HG03066 (cell line): ENCODE results near the gene LPCAT1.
"Not testable (repeated sequence)": the region's sequence is repeated elsewhere in the genome, so short reads cannot be mapped to it uniquely, and the experiment has no call there.

ENCODE experiments used
- ATAC-seq: cut with Tn5 transposase; IDR thresholded peaks from one replicate; pipeline ENCODE4 v1.9.1; 2021; ENCODE audit warnings: low read depth; ENCODE audit not compliant: unreplicated experiment

The LPCAT1 gene, protein sequence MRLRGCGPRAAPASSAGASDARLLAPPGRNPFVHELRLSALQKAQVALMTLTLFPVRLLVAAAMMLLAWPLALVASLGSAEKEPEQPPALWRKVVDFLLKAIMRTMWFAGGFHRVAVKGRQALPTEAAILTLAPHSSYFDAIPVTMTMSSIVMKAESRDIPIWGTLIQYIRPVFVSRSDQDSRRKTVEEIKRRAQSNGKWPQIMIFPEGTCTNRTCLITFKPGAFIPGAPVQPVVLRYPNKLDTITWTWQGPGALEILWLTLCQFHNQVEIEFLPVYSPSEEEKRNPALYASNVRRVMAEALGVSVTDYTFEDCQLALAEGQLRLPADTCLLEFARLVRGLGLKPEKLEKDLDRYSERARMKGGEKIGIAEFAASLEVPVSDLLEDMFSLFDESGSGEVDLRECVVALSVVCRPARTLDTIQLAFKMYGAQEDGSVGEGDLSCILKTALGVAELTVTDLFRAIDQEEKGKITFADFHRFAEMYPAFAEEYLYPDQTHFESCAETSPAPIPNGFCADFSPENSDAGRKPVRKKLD

DNA sequence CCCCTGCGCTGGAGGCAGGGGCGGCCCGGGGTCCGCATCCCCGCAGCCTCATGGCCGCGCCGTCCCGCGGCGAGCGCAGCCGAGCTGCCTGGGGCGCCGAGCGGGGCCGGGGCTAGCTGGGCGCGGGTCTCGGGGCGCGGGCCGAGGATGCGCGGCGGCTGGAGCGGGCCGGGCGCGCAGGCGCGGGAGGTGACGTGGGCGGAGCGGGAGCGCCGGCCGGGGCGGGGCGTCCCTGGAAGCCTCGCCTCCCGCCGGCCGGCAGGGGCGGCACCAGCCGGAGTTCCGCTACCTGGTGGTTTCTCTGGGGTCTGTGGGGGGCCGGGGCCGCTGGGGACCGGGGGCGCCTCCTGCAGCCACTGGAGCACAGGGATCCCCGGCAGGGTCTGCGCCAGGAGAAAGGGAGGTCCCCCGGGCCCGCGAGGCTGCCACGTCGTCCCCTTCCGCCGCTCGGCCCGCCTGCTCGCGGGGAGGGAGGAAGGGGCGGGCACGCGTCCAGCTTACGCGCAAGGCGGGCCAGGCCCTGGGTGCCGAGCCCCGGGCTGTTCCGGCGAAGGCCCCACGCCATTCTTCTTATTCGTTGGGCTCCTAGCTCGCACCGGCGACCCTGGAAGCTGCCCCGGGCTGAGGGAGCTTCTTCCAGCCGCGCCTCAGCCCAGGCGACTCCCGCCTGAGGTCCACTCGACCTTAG, at the start of gene LPCAT1:
LPCAT1 (minus strand) TSS at position 168 of the 688 bp plus-strand sequence; CDS start at position 52, 116 bp downstream.
- ATAC-seq: peak; percentile 77

DNA sequence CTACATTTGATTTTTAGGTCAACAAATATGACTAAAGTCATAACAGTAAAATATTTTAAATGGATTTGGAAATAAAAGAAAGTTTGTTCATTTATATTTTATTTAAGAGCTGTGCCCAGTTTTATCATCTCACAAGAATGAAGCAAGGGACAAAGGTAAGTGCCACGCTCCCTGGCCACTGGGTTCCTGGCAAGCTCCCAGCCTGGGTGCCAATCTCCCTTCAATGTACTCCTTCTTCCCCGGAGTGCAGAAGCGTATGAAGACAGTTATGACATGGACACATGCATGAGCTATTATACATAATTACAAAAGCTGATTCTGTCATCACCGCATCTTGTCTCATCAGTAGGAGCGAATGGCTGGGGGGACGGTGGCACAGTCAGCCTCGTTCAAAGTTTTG, 48.1 kb upstream of the LPCAT1 start:
- ATAC-seq: not testable (repeated sequence)

DNA sequence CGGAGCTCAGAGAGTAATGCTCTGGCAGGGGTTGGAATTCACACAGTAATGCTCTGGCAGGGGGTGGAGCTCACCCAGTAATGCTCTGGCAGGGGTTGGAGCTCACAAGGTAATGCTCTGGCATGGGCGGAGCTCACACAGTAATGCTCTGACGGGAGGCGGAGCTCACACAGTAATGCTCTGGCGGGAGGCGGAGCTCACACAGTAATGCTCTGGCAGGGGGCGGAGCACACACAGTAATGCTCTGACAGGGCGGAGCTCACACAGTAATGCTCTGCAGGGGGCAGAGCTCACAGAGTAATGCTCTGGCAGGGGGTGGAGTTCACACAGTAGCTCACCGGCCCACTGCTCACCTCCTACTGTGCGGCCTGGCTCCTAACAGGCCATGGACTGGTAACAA, 47.2 kb upstream of the LPCAT1 start:
- ATAC-seq: no peak

DNA sequence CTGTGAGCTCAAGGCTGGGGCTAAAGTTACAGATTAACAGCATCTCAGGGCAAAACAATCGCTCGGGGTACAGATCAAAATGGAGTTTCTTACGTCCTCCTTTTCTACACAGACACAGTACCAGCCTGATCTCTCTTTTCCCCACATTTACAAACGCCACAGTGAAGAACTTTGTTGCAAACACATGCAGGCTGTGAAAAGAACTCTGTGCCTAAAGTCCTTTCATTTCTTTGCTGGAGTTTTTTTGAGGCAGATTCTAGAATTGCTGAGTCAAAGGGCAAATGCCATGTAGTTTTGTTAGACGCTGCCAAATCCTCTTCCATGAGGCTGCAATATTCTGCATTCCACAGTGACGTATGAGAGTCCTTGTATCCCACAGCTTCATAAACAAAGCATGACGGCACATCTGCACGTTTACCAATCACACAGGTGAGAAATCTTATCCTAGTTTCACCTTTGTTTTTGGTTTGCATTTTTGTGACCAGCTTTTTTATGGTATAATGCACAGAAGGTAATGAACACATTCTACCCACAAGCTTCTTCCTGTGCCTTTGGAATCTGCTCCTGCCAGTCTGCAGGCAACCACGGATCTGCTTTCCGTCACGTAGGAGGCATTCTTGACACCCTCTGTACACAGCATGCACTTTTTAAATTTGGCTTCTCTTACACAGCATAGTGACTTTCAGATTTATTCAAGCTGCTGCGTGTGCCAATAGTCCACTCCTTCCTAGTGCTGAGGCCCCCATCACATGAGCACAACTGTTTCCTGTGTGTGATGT, 44.6 kb upstream of the LPCAT1 start:
- no peak for ATAC-seq

DNA sequence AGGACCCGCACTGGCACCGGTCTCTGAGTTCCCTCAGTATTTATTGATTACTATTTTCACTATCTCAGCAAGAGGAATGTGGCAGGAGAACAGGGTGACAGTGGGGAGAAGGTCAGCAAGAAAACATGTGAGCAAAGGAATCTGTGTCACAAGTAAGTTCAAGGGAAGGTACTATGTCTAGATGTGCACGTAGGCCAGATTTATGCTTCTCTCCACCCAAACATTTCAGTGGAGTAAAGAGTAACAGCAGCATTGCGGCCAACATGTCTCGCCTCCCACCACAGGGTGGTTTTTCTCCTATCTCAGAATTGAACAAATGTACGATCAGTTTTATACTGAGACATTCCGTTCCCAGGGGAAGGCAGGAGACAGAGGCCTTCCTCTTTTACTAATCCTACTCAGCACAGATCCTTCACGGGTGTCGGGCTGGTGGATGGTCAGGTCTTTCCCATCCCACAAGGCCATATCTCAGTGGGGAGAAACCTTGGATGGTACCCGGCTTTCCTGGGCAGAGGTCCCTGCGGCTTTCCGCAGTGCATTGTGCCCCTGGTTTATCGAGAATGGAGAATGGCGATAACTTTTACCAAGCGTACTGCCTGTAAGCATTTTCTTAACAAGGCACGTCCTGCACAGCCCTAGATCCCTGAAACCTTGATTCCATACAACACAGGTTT, 43.9 kb upstream of the LPCAT1 start:
- ATAC-seq: not testable (repeated sequence)

DNA sequence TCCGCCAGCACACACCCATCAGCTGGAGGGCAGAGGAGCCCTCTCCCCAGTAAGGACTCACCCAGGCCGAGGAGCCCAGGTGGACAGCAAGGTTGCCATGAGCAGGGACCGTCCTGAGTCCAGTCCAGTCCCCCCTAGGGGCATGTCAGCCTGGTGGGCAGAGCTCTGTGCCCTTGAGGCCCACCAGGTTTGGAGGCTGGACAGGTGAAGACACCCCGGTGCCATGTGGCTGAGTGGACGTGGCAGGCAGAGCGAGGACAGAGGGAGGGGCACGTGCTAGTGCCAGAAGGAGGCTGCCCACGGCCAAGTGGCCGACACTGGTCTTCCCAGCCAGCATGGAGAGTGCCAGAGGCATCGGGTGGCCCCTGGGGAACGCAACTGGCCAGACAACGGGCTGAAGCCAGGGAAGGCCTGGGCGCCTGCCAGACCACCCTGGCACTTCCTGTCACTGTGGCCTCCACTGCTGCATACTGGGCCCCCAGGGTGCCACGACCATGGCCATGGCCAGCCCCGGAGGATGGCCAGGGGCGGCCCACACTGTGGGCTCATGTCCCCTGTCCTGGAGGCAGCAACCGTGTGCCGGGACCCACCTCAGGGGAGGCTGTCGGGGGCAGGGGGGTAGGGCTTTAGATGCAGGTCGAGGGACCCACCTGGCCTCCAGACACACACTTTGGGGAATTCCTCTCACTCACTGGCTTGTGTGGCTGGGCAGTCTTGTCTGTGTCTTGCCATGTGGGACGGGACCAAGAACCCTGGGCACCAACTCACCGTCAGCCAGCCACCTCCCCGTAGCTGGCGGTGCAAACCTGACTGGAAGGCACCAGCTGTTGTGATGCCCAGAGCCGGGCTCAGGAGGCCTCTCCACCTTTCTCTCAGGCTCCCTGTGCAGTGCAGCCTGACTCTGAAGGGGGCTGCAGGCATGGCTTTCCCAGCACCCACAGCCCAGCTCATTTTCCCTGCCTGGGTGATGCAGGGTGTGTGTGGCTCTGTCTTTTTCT, 42.3 kb upstream of the LPCAT1 start:
- ATAC-seq: no peak

DNA sequence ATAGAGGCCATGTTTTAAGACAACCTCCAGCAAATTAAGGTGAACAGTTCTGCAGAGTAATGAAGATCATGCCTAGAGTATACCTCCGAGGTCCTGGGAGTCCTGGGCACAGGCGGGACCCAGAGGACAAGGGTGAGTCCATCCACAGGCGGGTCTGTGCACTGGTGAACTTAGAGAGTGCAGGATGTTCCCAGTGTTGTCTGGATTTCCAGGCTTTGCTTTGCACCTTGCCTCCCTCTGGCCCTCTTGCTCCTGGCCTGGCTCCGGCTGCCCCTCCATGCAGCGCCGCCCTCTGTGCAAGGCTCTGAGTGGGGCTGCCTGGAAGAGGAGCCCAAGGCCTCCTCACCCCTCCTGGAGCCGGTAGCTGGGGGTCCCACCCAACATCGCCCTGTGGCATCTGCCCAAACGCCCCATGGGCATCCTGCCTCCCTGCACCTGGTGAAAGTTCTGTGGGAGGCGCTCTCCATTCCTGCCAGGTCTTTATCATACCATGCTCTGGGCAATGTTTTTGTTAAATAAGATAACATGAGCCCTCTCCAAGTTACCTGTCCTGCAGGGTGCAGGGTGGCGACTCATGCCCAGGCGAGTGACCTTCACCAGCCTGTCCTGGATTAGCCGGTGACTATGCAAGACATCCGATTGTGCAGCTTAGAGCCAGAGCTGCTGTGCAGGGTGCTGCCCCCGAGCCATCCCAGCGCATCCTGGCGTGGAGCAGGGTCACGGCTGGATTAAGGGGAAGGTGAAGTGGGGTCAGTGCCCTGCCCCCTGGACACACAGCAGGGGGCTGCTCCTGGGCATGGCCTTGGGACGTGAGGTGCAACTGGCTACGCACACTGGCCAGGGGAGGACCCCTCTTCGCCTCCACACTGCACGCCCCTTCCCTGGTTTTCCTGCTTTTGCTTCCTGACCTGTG, 41.3 kb upstream of the LPCAT1 start:
- ATAC-seq: no peak

DNA sequence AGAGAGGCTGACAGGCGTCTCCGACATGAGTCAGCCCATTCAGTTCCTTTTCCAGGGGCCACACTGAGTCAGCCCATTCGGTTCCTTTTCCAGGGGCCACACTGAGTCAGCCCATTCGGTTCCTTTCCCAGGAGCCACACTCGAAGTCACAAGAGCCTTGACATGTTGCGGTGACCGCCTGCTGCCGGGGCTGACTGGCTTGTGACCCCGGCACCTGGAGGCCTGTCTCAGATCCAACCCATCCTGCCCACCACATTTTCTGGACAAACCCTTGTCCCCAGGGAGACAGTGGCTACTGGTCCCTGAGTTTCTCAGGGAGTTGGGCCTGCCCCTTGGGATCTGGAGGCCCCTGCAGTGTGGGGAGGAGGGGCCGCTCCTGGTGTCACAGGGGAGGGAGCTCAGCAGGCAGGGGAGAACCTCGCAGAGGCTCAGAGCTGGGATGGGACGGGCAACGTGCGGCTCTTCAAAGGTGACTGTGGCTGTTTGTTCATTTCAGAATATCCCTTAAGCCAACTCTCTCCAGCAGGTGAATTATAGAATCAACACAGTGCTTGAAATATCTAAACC, 40.5 kb upstream of the LPCAT1 start:
- ATAC-seq: no peak

DNA sequence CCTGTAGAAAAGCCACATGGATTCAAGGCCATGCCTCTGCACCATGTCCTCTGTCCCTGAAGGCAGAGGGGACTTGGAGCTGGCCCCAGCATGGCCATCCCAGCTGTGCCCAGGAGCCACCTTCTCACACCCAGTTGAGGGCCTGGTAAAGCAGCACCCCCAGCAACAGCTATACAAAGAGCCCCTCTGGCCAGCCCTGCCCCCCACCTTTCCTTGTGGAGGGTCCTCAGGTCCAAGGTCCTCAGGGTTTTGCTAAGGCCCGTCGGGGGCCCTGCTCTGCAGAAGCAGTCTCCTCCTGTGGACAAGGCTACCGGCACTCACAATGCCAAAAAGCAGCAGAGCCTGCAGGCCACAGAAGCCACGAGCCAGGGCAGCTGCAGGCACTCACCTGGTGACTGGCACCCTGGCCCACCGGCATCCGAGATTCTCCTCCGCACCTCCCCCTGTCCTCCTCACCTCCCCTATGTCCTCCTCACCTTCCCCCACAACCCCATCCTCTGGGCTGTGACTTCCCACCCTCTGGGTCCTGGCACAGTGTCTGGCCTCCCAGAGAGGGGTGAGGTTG, 39.9 kb upstream of the LPCAT1 start:
- ATAC-seq: no peak

DNA sequence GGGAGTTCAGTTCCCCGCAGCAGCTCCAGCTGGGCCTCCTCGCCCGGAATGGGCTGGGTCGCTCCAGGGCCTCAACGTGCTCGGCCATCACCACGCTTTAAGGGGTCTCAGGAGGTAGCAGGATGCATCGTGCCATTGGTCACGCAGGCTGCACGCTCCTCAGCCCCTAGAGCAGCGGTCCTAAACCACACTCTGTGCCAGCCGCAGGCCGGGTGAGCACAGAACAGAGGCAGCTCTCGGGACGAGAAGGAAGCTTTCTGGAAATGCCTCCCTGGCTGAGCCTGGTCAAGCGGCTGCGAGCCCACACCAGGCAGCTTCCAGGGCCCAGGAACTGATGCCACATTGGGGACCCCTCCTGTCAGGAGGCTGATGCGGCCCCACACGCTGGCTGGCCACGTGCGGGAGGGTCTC, 39.3 kb upstream of the LPCAT1 start:
- ATAC-seq: no peak

DNA sequence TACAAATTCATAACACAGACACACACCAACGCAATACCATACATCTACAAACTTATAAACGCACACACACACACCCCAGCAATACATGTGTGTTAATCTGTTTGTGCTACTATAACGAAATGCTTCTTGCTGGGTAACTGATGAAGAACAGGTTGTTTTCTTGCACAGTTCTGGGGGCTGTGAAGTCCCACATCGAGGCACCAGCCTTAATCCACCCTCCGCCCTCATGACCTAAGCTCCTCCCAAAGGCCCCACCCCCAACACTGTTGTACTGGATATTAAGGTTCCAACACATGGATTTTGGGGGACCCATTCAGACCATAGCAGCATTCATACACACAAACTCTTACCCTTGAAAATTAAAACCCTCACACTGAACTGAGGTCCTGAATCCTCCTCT, 38.8 kb upstream of the LPCAT1 start:
- no peak for ATAC-seq

DNA sequence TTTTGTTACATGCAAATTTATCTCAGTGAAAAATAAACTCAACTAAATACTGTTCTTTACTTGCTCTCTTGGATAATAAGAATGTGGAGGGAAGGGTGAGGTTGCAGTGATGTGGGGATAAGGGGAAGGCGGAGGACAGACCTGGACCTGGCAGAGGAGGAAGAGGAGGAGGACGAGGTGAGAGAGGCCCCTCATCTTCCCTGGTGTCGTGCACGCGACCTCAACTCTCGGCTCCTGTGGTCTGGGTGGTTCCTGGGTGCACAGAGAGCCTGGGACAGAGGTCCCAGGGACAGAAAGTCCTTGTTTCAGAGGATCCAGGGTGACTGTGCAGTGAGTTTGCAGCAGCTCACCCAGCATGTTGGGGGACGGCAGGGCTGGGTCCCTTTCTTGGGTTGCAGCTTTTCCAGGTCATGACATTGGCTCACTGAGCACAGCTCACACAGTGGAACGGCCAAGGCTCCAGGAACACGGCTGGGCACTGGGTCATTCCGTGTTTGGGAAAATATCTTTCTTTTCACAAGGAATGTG, 37.7 kb upstream of the LPCAT1 start:
- ATAC-seq: no peak

DNA sequence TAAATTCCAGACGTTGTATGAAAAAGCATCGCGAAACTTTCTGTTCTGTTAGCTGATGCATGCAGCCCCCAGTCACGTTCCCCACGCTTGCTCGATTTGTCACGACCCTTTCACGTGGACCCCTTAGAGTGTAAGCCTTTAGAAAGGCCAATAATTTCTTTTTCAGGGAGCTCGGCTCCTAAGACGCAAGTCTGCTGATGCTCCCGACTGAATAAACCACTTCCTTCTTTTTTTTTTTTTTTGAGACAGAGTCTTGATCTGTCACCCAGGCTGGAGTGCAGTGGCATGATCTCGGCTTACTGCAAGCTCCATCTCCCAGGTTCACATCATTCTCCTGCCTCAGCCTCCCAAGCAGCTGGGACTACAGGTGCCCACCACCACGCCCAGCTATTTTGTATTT, 36.7 kb upstream of the LPCAT1 start:
- ATAC-seq: not testable (repeated sequence)

DNA sequence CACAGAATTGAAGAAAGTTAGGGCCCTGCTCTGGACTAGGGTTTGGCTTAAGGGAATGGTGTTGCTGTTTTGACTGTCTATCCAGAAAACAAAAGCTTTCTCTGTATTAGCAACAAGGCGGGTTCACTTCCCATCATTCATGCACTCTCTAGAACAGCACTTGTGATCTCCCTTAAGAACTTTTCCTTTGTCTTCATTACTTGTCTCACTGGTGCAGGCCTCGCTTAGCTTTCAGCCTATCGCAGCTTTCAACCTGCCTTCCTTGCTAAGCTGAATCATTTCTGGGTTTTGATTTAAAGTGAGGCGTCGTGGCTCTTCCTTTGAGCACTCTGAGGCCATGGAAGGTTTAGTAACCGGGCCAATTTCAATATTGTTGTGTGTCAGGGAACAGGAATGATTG, 35.2 kb upstream of the LPCAT1 start:
- ATAC-seq: no peak

DNA sequence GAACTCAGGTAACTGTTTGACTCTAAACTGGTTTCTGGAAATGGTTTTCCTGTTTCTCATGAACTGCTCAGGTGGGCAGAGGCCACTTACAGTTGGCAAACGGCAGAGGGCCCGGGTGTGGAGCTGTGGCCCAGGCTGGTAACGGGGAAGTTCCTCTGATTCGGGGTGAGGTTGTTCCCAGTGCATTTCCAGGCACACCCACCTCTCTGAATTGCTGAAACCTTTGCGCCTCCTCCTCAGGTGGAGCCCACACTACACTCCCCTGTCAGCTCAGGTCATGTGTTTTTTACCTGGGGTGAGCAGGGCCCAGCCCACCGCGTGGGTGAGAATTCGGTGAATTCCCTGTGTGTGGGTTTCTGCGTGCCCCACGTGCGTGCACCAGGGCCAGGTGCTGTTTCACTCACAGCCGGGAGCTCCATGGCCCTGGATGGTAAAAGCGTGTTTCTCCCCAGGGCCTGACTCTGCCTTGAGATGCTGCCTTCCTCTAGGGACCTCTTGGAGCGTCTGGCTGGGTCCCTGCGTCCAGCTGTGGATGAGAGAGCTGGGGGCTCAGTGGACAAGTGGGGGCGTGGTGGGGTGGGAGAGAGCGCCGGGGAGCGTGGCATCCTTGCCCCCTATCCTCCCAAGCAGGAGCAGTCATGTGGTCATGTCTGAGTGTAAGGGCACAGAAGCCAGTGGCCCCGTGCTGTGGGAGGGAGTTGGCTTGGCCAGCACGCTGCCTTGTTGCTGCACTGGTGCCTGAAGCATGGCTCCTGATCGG, 33.5 kb upstream of the LPCAT1 start:
- ATAC-seq: no peak
